GM18499 (cell line): ENCODE measurements around the gene MXRA8.

Experiments
- ATAC-seq: cut with Tn5 transposase; IDR thresholded peaks from one replicate; pipeline ENCODE4 v1.9.1; 2021; ENCODE audit warnings: moderate number of reproducible peaks; ENCODE audit not compliant: insufficient read depth, unreplicated experiment

The MXRA8 gene

DNA sequence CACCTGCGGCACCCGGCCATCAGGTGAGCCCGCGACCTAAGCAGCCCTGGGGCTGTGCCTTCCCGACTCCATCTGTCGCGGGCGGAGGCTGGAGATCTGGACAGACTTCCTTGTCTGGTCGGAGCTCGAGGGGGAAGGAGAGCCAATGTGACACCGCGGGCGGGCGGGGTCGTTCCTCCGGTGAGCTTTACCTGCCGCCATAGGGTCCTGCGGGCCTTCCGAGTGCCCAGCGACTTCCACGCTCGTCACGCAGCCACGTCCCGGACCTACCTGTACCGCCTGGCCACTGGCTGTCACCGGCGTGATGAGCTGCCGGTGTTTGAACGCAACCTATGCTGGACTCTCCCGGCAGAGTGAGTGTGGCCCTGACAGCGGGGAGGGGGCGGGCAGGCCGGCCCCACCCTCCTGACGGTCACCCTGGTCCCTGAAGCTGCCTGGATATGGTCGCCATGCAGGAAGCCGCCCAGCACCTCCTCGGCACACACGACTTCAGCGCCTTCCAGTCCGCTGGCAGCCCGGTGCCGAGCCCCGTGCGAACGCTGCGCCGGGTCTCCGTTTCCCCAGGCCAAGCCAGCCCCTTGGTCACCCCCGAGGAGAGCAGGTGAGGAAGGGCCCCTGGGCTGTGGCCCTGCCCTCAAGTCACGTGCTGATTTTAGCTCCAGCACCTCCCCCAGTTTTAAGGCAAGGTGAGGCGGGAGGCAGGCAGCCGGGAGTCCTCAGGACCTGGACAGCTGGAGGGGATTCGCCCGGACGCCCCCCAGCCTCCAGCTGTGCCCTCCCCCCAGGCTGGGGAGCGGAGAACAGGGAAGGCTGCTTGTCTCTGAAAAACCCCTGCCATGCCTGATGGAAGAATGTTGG is 48.9 kb downstream of the MXRA8 start:
- no peak for ATAC-seq

DNA sequence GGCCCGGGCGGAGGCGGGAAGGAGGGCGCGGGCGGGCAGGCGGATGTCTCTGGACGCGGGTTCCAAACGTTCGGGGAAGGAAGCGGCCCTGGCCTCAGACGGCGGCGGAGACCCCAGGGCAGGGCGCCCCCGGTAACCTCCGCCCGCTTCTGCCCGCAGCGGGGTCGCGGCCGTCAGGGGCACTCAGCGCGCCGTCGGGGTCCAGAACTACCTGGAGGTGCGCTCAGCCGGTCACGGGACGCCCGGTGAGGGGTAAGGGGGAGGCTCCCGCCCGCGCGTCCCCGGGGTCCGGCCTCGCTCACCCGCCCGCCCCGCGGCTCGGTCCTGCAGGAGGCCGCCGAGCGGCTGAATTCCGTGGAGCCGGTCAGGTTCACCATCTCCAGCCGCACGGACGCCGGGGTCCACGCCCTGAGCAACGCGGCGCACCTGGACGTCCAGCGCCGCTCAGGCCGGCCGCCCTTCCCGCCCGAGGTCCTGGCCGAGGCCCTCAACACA is 49.6 kb downstream of the MXRA8 start:
- no peak for ATAC-seq

DNA sequence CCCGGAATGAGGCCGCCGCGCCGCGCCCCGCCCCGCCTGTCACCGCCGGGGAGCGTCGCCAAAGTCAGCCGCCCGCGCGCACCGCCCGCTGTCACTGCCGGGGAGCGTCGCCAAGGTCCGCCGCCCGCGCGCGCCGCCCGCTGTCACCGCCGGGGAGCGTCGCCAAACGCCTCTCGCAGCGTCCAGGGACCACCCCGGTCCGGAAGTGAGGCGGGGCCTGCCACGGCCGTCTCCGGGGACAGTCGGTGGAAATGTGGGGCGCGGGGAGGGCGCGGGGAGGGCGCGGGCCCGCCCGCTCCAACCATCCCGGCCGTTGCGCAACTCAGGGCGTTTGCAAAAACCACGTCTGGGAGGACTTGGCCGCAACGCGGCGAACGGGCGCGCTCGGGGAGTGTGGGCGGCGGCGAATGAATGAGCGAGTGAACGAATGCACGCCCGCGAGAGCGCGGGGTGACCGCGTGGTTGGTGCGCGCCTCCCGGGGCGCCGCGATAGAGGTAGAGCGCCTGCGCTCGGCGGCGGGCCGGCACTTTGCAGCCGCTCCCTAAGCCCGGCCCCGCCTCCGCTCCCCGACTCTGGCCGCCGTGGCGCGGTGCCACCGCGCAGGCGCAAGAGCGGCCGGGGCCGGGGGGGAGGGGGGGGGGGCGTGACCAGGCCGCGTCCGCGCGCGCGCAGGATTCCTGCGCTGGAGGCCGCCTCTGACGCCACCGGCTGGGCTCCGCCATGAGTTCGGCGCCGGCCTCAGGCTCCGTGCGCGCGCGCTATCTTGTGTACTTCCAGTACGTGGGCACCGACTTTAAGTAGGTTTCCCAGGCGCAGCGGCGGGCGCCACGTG is 50.2 kb downstream of the MXRA8 start, which contains the start of the genes ACAP3 and PUSL1:
TSS of gene ACAP3 (minus strand) at position 8 of the 833 bp plus-strand sequence. CDS start 115 bp downstream, outside the sequence.
TSS of gene PUSL1 (plus strand) at position 675 of the 833 bp plus-strand sequence. CDS start at position 722, 47 bp downstream.
- no peak for ATAC-seq

DNA sequence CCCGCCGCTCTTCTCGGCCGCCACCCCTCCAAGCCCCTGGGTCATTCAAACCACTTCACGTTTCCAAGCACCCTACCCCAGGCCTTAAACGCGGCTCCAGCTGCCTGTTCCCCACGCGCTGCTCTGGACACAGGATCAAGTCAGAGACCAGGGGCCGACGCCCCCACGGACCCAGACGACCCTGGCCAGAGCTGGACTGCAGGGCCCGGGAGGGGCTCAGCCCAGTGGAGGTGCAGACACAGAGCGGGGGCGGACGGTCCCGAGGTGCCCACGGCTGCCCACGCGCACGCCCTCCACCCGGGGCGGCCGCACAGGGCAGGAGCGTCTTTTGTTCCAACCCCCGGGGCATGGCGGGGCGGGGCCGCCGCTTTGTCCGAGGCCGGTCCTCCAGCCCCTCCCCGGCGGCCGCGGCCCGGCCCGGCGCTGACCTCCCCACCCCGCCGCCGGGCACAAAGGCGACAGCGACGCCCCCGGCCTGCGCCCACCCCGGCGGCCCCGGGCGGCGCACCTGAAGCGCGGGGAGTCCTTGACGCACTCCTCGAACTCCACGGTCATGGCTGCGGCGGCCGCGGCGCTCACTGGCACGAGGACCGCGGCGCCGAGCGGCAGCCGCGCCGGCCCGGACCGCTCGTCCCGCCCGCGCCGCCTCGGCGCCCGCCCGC is 51.0 kb downstream of the MXRA8 start:
- ATAC-seq, result no peak

DNA sequence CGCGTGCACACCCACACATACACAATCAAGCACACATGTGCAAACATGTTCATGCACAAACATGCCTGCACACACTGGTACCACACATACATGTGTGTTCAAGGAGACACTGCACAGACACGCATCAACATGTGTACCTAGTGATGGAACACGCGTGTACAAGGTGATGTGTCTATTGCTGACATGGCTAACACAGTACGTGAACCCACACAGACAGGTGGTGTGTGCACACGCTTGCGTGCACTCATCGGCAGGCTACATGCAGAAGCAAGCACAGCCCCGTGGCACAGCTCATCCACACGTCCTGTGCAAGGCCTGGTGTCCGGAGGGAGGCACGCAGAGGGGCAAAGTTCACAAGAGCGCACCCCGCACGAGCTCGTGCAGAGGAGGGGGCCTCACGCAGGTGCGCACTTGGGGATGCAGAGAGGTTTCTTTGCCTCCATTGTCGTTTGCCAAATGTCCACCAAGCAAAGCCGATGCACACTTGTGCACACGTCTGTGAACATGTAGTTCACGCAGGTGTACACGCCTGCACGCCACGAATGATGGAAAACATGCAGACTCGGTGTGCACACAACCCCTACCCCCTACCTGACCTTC is 51.6 kb downstream of the MXRA8 start:
- no peak for ATAC-seq

DNA sequence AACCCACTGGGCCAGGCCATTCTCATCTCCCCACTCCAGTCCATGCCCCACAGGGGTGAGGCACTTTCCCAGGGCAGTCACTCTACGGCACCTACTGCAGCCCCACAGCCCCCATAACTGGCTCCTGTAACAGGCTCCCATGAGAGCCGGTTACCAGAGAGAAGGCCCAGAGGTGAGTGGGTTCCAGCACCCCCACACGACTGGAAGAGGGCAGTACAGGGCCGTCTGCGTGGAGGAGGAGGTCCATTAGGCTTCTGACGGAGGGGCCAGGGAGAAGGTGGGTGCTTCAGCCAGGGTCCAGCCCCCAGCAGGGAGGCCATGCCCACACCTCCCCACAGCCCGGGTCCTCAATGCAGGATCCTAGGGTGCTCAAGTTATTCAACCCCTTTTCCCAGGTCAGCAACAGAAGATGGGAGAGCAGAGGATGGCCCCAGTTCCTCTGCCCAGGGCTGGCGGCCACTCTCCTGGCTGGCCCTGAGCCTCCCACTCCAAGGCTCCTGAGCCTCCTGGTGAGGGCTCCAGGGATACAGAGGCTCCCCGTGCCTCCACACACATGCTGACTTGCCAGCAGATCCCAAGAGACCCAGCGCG is 52.2 kb downstream of the MXRA8 start:
- ATAC-seq, result no peak

DNA sequence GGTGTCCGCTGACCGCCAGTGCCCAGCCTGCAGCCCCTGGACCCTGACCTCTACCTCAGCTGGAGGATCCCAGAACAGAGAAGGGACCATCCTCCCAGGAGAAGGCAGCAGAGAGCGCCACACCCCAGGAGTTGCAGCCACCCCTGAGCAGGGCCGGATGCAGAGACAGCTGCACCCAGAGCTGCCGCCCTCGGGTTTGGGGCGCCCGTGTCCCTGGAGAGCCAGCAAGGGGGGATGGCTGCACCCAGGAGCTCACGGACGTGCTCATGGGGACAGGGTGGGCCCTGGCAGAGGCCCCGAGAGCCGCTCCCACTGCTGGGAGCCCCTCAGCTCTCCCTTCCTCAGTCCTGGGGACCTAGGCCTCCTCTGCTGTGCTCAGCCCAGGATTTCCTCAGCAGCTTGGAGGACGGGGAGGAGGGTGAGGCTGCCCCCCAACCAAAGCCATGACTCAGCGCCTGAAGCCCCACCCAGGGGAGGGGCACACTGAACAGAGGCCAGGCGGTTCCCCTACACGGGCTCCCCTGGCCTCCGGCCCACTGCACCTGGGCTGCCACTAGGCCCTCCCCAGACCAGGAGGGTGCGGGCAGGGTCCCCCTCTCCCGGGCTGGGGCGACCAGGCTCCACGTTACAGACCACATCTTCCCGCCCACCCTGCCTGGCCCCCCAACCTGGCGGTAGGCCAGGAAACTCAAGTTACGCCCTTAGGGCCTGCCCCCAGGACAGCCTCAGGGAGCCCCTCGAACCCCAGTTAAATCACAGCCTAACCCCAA is 52.9 kb downstream of the MXRA8 start:
- ATAC-seq, result no peak

DNA sequence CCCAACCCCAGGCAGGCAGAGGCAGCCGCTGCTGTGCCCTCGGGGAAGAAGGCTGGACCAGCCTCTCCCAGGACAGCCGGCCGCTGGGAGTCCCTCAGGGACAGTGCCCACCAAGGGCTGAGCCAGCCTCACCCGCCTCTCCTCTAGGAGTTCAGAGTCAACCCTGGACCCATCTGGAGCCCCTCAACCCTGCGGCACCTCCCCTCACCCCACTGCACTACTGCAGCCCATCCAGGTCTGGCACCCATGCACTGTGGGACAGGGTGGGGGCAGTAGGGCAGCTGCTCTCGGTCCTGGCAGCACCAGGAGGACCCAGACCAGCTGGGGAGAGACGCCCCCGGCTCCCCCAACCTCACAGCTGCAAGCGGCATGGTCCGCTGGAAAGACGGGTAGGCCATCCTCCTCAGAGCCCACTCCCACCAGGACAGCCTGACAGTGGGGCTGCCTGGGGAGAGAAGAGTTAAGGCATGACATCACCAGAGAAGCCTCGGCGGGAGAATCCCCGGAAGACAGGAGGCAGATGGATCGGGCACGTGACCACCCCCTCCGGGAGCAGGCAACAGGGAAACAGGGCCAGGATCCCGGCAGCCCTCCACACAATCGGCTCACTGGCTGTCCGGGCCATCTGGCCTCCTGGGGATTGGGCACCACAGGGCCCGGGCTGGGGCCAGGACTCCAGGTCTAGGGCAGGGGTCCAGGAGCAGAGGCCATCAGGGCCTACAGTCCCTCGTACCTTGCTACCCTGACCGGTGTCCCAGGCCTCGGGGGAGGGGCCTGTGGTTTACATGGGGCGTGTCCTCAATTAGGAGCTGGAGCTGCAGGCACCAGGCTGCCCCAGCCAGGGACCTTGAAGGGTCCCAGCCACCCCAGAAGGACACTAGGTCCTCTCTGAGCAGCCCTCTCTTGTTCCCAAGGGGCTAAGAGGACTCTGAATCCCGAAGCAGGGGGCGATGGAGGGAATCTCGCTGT is 53.7 kb downstream of the MXRA8 start:
- ATAC-seq, result no peak

DNA sequence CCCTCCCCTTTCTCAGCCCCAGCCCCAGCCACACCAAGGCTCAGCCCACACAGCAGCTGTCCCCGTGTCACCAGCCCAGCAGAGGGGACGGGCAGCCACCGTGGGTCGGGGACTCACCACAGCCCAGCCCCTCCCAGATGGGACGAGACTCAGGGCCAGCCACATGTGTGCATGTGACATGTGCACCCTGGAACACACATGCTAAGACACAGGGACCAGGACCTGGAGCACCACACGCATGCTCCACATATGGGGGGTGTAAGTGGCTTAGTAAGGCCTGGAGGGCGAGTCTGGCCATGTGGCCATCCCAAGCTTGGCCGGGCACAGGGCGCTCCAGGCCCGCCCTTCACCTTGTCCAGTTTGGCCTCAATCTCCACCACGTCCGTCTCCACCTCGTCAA is 54.6 kb downstream of the MXRA8 start:
- ATAC-seq, result no peak

DNA sequence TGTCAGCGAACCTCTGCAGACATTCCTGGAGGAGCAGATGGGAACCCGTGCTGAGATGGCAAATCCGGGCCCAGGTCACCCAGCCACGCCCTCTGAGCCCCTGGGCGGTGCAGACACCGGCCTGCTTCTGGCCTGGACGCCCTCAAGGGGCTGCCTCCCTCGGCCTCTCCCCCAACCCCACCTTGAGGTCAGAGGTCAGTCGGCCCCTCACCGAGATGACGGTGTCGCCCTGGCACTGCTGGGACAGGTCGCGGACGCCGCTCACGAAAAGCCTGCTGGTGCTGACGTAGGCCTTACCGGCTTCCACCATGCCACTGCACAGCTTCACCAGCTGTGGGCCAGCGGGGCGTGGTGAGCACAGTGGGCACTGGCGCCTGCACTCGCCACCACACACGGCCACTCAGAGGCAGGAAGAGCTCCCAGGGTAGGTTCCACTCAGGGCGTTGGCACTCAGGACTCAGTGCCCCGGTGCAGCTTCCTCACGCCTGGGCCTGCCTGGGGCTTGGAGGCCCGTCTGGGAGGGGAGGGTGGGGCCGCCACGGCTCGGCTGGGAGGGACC is 55.3 kb downstream of the MXRA8 start:
- ATAC-seq, result no peak
